HEK293 (cell line): ENCODE data around the gene MRPL51.

Experiments used
- BCL11A ChIP-seq: fragments of 450-650 bp; formaldehyde crosslinking; IDR thresholded peaks from 2 replicates; pipeline ENCODE4 v1.5.1; 2016; ENCODE audit warnings: low read depth, missing biosample characterization, missing genetic modification characterization
- CTCF ChIP-seq: fragments of 450-650 bp; formaldehyde crosslinking; IDR thresholded peaks from 2 replicates; pipeline ENCODE4 v1.5.1; 2016; ENCODE audit warnings: missing biosample characterization, missing genetic modification characterization
- GLIS1 ChIP-seq: fragments of 450-650 bp; formaldehyde crosslinking; IDR thresholded peaks from 2 replicates; pipeline ENCODE4 v1.5.1; 2016; ENCODE audit warnings: missing biosample characterization, missing genetic modification characterization
- YY1 ChIP-seq: fragments of 450-650 bp; formaldehyde crosslinking; IDR thresholded peaks from 2 replicates; pipeline ENCODE4 v1.5.1; 2018; ENCODE audit warnings: missing biosample characterization, missing genetic modification characterization
- ZBTB1 ChIP-seq: fragments of 450-650 bp; formaldehyde crosslinking; IDR thresholded peaks from 2 replicates; pipeline ENCODE4 v1.5.1; 2016; ENCODE audit warnings: missing biosample characterization, missing genetic modification characterization
- ZFHX2 ChIP-seq: fragments of 450-650 bp; formaldehyde crosslinking; conservative IDR thresholded peaks from 2 replicates; pipeline ENCODE4 v1.5.1; 2016; ENCODE audit warnings: missing biosample characterization, missing genetic modification characterization
- ZNF114 ChIP-seq: fragments of 450-650 bp; formaldehyde crosslinking; IDR thresholded peaks from 2 replicates; pipeline ENCODE4 v1.5.0; 2017; ENCODE audit warnings: missing biosample characterization, missing genetic modification characterization
- ZNF274 ChIP-seq, 2 experiments: fragments of 200-500 bp in 1 of 2; fragments of 450-650 bp in 1 of 2; sonication (Bioruptor generic) in 1 of 2; formaldehyde crosslinking in 1 of 2; IDR thresholded peaks; 2 replicates each; pipeline versions ENCODE4 v1.5.1 to v1.6.1; 2014 to 2016; ENCODE audit warnings: borderline replicate concordance in 1 of 2, inconsistent platforms in 1 of 2, low read length in 1 of 2, missing biosample characterization in 1 of 2, missing genetic modification characterization in 1 of 2
- ZNF280C ChIP-seq: fragments of 450-650 bp; formaldehyde crosslinking; IDR thresholded peaks from 2 replicates; pipeline ENCODE4 v1.5.1; 2016; ENCODE audit warnings: missing biosample characterization, missing genetic modification characterization
- ZNF311 ChIP-seq: fragments of 450-650 bp; formaldehyde crosslinking; IDR thresholded peaks from 2 replicates; pipeline ENCODE4 v1.5.1; 2017; ENCODE audit warnings: missing biosample characterization, missing genetic modification characterization, borderline replicate concordance
- ZNF560 ChIP-seq: fragments of 450-650 bp; formaldehyde crosslinking; IDR thresholded peaks from 2 replicates; pipeline ENCODE4 v1.5.1; 2017; ENCODE audit warnings: missing biosample characterization, missing genetic modification characterization, borderline replicate concordance
- ZNF670 ChIP-seq: fragments of 450-650 bp; formaldehyde crosslinking; IDR thresholded peaks from 2 replicates; pipeline ENCODE4 v1.5.1; 2016; ENCODE audit warnings: missing biosample characterization, missing genetic modification characterization, low read depth
- ZNF777 ChIP-seq: fragments of 450-650 bp; formaldehyde crosslinking; IDR thresholded peaks from 2 replicates; pipeline ENCODE4 v1.5.1; 2017; ENCODE audit warnings: missing biosample characterization, missing genetic modification characterization, borderline replicate concordance

GRCh38 chr12:6450869-6451347 lies 42.2 kb downstream of the MRPL51 start:
- TF ChIP-seq ZNF114 (tag by site-specific recombination) (no peak), YY1 (tag by site-specific recombination) (no peak), CTCF (tag by site-specific recombination) (no peak), ZNF274 (IDR thresholded peaks at IDR 0.05; ENCODE audit: low read length) (no peak), ZNF274 (tag by site-specific recombination; IDR thresholded peaks at IDR 0.05; ENCODE audit: borderline replicate concordance) (no peak), GLIS1 (tag by site-specific recombination) (no peak), ZNF670 (tag by site-specific recombination) (no peak), ZFHX2 (tag by site-specific recombination) (no peak), BCL11A (tag by site-specific recombination) (no peak), ZBTB1 (tag by site-specific recombination) (no peak), ZNF777 (tag by site-specific recombination) (no peak), ZNF311 (tag by site-specific recombination) (no peak), ZNF560 (no peak), ZNF280C (tag by site-specific recombination) (no peak)
